ENCODE data around the gene XYLT1. TPM values are rescaled to one million over a fixed set of nuclear protein-coding genes. Genes with fewer than 3 reads are reported as not detected.

Gene XYLT1
- total and polyA plus RNA-seq, 9 of the 15 experiments (the other 6 are each of a cell fraction or from before 2014, with no cell fraction given), result 0.03 to 0.09 (median 0.08) TPM; not detected in 6

- H3K9me3 ChIP-seq (replicated peaks; ENCODE audit: control insufficient read depth, insufficient read depth, low read depth, low read length), result no peaks in the 10 kb centered on the region
- CTCF ChIA-PET (ENCODE audit: low intra/inter-chr PET ratio), result no interaction called here
- no peaks in the 10 kb centered on the region for H3K79me2 ChIP-seq (ENCODE audit: control insufficient read depth, insufficient read depth, low read length)
- ATAC-seq, result no peak
- POLR2A ChIA-PET, result no interaction called here
- no peak overlapping the region for H3K9ac ChIP-seq (ENCODE audit: insufficient read depth in 1 of 2, low read depth in 2 of 2, low read length in 2 of 2)
- peaks cover 3% of the 10 kb centered on the region; the same call in 1 of the 3 replicates for H3K36me3 ChIP-seq (ENCODE audit: control insufficient read depth, insufficient read depth, low read length)
- no peak for DNase-seq (ENCODE audit: extremely low read depth in 1 of 4, low spot score in 3 of 4)
- no peak overlapping the region for H2AFZ ChIP-seq (ENCODE audit: low read depth, low read length)
- no TSS peak for BruUV-seq (replicated peaks)
- H3K4me2 ChIP-seq (ENCODE audit: insufficient read depth, low read length), result no peak overlapping the region
- no peaks in the 10 kb centered on the region for H3K9me1 ChIP-seq (ENCODE audit: control insufficient read depth, insufficient read depth, low read length)
- peaks cover 36% of the 10 kb centered on the region for H4K20me1 ChIP-seq (replicated peaks; ENCODE audit: control insufficient read depth, insufficient read depth, low read length)
- H3K4me3 ChIP-seq, result no peak overlapping the region
- no peak overlapping the region for H3K27ac ChIP-seq (ENCODE audit: extremely low read depth, low read depth, low read length)
- H3K4me1 ChIP-seq (replicated peaks in 1 of 2; ENCODE audit: control insufficient read depth in 2 of 2, insufficient read depth in 2 of 2, low read length in 2 of 2), result no peaks in the 10 kb centered on the region
- intact Hi-C loops (cut with micrococcal nuclease) (no loop called here), in situ Hi-C loops (cut with MboI) (no loop called here)
- H3K27me3 ChIP-seq (ENCODE audit: control insufficient read depth in 2 of 2, insufficient read depth in 2 of 2, low read length in 2 of 2), result no peaks in the 10 kb centered on the region
- FAIRE-seq, result no peak
- TF ChIP-seq ZNF398 (CRISPR knock-in tag; IDR thresholded peaks at IDR 0.05), result no peak
- TF ChIP-seq ZNF274 (IDR thresholded peaks at IDR 0.05; ENCODE audit: borderline replicate concordance, low read depth, low read length), result no peak
- TF ChIP-seq FOS (IDR thresholded peaks at IDR 0.05; ENCODE audit: extremely low read depth, insufficient read length), result no peak
- TF ChIP-seq TRIM25 (IDR thresholded peaks at IDR 0.05; ENCODE audit: borderline replicate concordance), result no peak
- TF ChIP-seq ZNF277 (CRISPR knock-in tag; IDR thresholded peaks at IDR 0.05; ENCODE audit: borderline replicate concordance), result no peak
- TF ChIP-seq KDM4B (IDR thresholded peaks at IDR 0.05; ENCODE audit: borderline replicate concordance in 2 of 2, low read depth in 1 of 2), result no peak
- no peak for TF ChIP-seq POLR2AphosphoS2 (IDR thresholded peaks at IDR 0.05; ENCODE audit: low read length)
- no peak for TF ChIP-seq POLR2A (conservative IDR thresholded peaks at IDR 0.05)
- peak; percentile 63 for TF ChIP-seq ZFP36 (IDR thresholded peaks at IDR 0.05; ENCODE audit: low read depth, low read length, partially characterized antibody)
- TF ChIP-seq RBM25 (IDR thresholded peaks at IDR 0.05; ENCODE audit: low read depth, low read length, severe bottlenecking), result peak; percentile 40
- no peak for TF ChIP-seq ZNF347 (CRISPR knock-in tag; IDR thresholded peaks at IDR 0.05; ENCODE audit: low read depth)
- WGBS (ENCODE audit: insufficient coverage, low coverage, missing lambda C conversion rate), result 85% methylated on average over 4 of the region's 4 CpGs
Observed at GRCh38 chr16:17135439-17135838, 335.3 kb downstream of the XYLT1 start.

All from K562 (cell line).